ENCODE data around the gene PPFIA3.

DNA sequence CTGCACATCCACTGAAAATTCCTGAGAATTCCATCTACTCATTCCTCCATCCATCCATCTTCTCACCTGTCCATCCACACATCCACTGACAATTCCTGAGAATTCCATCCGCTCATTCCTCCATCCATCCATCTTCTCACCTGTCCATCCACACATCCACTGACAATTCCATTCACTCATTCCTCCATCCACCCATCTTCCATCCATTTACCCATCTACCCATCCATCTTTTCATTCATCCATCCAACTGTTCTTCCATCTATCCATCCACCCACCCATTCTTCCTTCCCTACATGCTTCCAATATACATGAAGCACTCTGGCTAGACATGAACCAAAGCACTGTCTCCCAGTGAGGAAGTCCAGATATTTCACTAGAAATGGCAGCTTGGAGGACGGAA, 53.9 kb downstream of the PPFIA3 start:
- TF ChIP-seq, protein P1, sequence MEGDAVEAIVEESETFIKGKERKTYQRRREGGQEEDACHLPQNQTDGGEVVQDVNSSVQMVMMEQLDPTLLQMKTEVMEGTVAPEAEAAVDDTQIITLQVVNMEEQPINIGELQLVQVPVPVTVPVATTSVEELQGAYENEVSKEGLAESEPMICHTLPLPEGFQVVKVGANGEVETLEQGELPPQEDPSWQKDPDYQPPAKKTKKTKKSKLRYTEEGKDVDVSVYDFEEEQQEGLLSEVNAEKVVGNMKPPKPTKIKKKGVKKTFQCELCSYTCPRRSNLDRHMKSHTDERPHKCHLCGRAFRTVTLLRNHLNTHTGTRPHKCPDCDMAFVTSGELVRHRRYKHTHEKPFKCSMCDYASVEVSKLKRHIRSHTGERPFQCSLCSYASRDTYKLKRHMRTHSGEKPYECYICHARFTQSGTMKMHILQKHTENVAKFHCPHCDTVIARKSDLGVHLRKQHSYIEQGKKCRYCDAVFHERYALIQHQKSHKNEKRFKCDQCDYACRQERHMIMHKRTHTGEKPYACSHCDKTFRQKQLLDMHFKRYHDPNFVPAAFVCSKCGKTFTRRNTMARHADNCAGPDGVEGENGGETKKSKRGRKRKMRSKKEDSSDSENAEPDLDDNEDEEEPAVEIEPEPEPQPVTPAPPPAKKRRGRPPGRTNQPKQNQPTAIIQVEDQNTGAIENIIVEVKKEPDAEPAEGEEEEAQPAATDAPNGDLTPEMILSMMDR (conservative IDR thresholded peaks at IDR 0.05; ENCODE audit: low read depth, low read length), result no peak
- no peak for TF ChIP-seq EZH2 (IDR thresholded peaks at IDR 0.05; ENCODE audit: low read length, unreplicated experiment)

All from PC-3 (cell line).